Parathyroid adenoma (tissue), 2 donors: Measurements from ENCODE around the gene TMEM92.

Experiments
- H2AFZ ChIP-seq: fragments of 300-600 bp; sonication (generic); one replicate; pipeline ENCODE4 v1.7.0; 2017; ENCODE audit warnings: antibody characterized with exemption, mild to moderate bottlenecking
- H3K27ac ChIP-seq: fragments of 300-600 bp; sonication (generic); one replicate; pipeline ENCODE4 v1.7.0; 2017
- H3K27me3 ChIP-seq: fragments of 300-600 bp; sonication (generic); one replicate; pipeline ENCODE4 v1.7.0; 2017; ENCODE audit warnings: low read length; ENCODE audit not compliant: control insufficient read depth, insufficient read depth
- H3K36me3 ChIP-seq: fragments of 300-600 bp; sonication (generic); one replicate; pipeline ENCODE4 v1.7.0; 2017; ENCODE audit warnings: low read length; ENCODE audit not compliant: control insufficient read depth, insufficient read depth
- H3K4me1 ChIP-seq: fragments of 300-600 bp; sonication (generic); one replicate; pipeline ENCODE4 v1.7.0; 2017; ENCODE audit warnings: control low read depth
- H3K4me2 ChIP-seq: fragments of 300-600 bp; sonication (generic); one replicate; pipeline ENCODE4 v1.7.0; 2017; ENCODE audit warnings: low read length
- H3K4me3 ChIP-seq: fragments of 300-600 bp; sonication (generic); one replicate; pipeline ENCODE4 v1.7.0; 2017; ENCODE audit warnings: low read depth, low read length
- H3K79me2 ChIP-seq: fragments of 300-600 bp; sonication (generic); one replicate; pipeline ENCODE4 v1.7.0; 2017; ENCODE audit warnings: control low read depth
- H3K9ac ChIP-seq: fragments of 300-600 bp; sonication (generic); one replicate; pipeline ENCODE4 v1.7.0; 2017; ENCODE audit warnings: mild to moderate bottlenecking
- H3K9me3 ChIP-seq: fragments of 300-600 bp; sonication (generic); one replicate; pipeline ENCODE4 v1.7.0; 2017; ENCODE audit warnings: low read length; ENCODE audit not compliant: control insufficient read depth
- TF ChIP-seq, protein P1 (sequence below): fragments of 300-600 bp; sonication (generic); IDR thresholded peaks from one replicate; pipeline ENCODE4 v1.7.0; 2017; ENCODE audit warnings: antibody characterized with exemption, mild to moderate bottlenecking
- donor health status: primary hyperparathyroidism.

The TMEM92 gene

DNA sequence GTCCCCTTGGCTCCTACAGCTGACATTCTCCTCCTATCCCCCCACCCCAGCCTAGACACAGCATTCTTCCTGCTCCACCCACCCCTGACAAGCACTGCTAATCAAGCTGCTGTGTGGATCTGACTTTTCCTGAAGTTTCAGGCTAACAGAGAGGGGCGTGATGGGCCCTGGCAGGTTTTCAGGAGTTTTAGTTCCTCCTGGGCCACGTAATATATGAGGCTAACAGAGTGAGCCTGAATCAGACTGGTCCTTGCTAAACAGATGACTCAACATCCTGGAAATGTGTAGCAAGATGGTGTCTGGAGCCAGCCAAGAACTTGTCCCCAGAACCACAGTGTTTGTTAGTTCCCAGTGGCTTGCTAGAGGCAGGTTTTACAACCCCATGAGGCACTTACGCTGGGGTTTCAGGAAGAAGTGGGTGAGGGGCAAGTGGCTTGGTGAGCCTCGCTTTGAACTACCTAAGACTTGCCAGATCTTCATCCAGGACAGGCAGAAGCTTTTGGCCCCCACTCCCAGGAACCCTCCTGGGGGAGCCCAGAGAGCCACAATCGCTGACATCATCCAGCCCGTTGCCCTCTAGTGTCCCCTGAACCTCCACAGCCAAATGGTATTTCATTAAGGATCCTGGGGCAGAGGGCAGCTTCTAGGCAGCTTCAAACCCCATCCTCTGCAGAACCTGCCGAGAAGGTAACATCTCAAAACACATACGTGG lies 15.9 kb downstream of the TMEM92 start:
- no peaks in the 10 kb centered on the region for H3K79me2 ChIP-seq
- H3K4me3 ChIP-seq: no peak overlapping the region
- H3K9ac ChIP-seq: no peak overlapping the region
- H3K27me3 ChIP-seq: no peaks in the 10 kb centered on the region
- no peak overlapping the region for H2AFZ ChIP-seq
- H3K4me1 ChIP-seq: no peaks in the 10 kb centered on the region
- H3K36me3 ChIP-seq: no peaks in the 10 kb centered on the region
- H3K4me2 ChIP-seq: no peak overlapping the region
- TF ChIP-seq, protein P1, sequence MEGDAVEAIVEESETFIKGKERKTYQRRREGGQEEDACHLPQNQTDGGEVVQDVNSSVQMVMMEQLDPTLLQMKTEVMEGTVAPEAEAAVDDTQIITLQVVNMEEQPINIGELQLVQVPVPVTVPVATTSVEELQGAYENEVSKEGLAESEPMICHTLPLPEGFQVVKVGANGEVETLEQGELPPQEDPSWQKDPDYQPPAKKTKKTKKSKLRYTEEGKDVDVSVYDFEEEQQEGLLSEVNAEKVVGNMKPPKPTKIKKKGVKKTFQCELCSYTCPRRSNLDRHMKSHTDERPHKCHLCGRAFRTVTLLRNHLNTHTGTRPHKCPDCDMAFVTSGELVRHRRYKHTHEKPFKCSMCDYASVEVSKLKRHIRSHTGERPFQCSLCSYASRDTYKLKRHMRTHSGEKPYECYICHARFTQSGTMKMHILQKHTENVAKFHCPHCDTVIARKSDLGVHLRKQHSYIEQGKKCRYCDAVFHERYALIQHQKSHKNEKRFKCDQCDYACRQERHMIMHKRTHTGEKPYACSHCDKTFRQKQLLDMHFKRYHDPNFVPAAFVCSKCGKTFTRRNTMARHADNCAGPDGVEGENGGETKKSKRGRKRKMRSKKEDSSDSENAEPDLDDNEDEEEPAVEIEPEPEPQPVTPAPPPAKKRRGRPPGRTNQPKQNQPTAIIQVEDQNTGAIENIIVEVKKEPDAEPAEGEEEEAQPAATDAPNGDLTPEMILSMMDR: no peak
- H3K27ac ChIP-seq: no peak overlapping the region
- H3K9me3 ChIP-seq: no peaks in the 10 kb centered on the region

DNA sequence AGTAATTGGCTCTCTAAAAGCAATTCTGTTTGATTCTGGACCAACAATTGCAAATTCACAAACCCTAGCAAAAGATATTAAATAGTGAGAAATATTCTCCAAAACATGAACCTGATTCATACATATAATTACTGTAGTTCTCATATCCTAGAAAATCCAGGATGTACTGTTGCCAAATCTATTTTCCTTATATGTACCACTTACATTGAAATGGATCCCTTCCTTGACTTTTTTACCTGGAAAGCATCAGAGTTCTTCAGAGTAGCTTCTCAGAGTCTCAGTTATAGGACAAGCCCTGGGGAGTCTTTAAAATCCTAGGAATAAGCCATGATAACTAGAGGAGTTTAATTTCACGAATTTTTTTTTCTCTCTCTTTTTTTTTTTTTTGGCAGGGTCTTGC lies 16.7 kb downstream of the TMEM92 start:
- Histone ChIP-seq H3K36me3 (no peaks in the 10 kb centered on the region), H3K9ac (no peak overlapping the region), H2AFZ (no peak overlapping the region), H3K4me1 (no peaks in the 10 kb centered on the region), H3K27me3 (no peaks in the 10 kb centered on the region), H3K27ac (no peak overlapping the region), H3K9me3 (no peaks in the 10 kb centered on the region), H3K4me3 (no peak overlapping the region), H3K79me2 (no peaks in the 10 kb centered on the region), H3K4me2 (no peak overlapping the region)
- TF ChIP-seq, protein P1: no peak

DNA sequence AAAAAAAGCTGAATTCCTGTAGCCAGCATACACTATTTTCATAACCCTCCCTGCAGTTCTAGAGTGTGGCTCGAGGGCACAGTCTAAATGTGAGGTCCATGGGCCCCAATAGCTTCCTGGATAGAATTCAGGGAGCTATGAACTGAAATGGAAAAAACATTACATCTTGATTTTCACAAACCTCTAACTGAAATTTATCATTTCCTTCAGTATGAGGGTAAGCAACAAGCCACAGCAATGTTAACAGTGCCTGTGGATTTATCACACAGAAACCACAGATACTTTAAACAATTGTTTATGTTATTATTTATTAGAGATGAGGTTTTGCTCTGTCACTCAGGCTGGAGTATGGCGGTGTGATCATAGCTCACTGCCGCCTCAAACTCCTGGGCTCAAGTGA lies 18.2 kb downstream of the TMEM92 start:
- Histone ChIP-seq H2AFZ (no peak overlapping the region), H3K4me2 (no peak overlapping the region), H3K79me2 (no peaks in the 10 kb centered on the region), H3K9ac (no peak overlapping the region), H3K36me3 (no peaks in the 10 kb centered on the region), H3K4me1 (no peaks in the 10 kb centered on the region), H3K27me3 (no peaks in the 10 kb centered on the region), H3K27ac (no peak overlapping the region), H3K9me3 (no peaks in the 10 kb centered on the region), H3K4me3 (no peak overlapping the region)
- TF ChIP-seq, protein P1: no peak

DNA sequence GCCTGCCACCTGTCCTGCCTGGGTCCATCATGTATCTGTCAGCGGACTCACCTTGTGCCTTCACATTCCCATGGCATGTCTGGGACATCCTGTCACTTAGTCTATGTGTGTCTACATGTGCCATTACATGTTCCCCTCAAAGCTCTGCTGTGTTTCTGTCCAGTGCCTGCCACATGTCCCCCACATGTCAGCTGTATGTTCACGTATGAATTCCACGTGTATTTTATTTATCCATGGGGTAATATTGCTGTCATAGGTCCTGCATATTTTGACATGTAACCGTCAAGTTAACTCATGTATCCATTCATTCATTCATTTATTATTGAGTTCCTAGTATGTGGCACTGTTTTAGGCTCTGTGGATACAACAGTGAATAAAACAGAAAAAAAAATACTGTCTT lies 20.8 kb downstream of the TMEM92 start:
- no peak overlapping the region for H3K4me3 ChIP-seq
- no peaks in the 10 kb centered on the region for H3K9me3 ChIP-seq
- TF ChIP-seq, protein P1: no peak
- H3K27ac ChIP-seq: no peak overlapping the region
- H2AFZ ChIP-seq: no peak overlapping the region
- no peaks in the 10 kb centered on the region for H3K36me3 ChIP-seq
- no peaks in the 10 kb centered on the region for H3K27me3 ChIP-seq
- no peaks in the 10 kb centered on the region for H3K4me1 ChIP-seq
- no peak overlapping the region for H3K4me2 ChIP-seq
- H3K79me2 ChIP-seq: no peaks in the 10 kb centered on the region
- H3K9ac ChIP-seq: no peak overlapping the region

DNA sequence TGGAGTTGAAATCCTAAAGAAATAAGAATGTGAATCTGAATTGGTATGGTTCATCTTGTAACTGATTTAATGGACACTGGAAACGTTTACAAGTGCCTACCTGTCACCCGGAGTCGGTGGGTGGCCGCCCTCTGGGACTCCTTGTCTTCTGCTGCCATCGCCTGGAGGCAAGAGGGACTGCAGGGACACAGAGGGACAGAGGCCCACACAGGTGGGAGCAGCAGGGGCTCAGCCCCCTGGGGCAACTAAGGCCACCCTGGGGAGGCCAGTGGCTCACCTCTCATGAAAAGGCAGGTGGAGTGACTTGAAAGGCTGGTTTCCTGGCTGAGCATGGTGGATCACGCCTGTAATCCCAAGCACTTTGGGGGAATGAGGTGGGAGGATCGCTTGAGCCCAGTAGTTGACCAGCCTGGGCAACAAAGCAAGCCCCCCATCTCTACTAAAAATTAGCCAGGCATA lies 23.2 kb downstream of the TMEM92 start:
- Histone ChIP-seq H3K4me2 (no peak overlapping the region), H3K79me2 (no peaks in the 10 kb centered on the region), H3K27ac (no peak overlapping the region), H2AFZ (peak overlapping the region; percentile 33), H3K27me3 (no peaks in the 10 kb centered on the region), H3K9ac (no peak overlapping the region), H3K4me1 (no peaks in the 10 kb centered on the region), H3K36me3 (no peaks in the 10 kb centered on the region), H3K4me3 (no peak overlapping the region), H3K9me3 (no peaks in the 10 kb centered on the region)
- TF ChIP-seq, protein P1: peak; percentile 92
